Measurements from ENCODE around the gene GUCD1. TPM values are rescaled to one million over a fixed set of nuclear protein-coding genes. Genes with fewer than 3 reads are reported as not detected.

Gene GUCD1
- polyA plus RNA-seq, 3 donors: 67.1 to 85.9 (median 72.5) TPM

- 6% methylated on average over 69 of the region's 72 CpGs for WGBS (ENCODE audit: insufficient coverage)
- Mint-ChIP-seq H3K27ac (peak within 1 kb of the TSS in 6 of 7 donors; percentile 13 to 88 (median 67)), H3K4me3 (peak within 1 kb of the TSS; percentile 88 to 91), H3K4me1 (peaks cover 9% of the 10 kb centered on the region), H3K36me3 (no peaks in the 10 kb centered on the region), H3K9me3 (no peaks in the 10 kb centered on the region), H3K27me3 (ENCODE audit: low read depth in 3 of 3) (peaks cover 0 to 9% (median 2%) of the 10 kb centered on the region in 3 donors)
- Histone ChIP-seq H2AFZ (ENCODE audit: insufficient read depth, low read depth, low read length, poor library complexity, severe bottlenecking) (peak within 1 kb of the TSS; percentile 85), H3K27ac (ENCODE audit: low read depth in 1 of 2, low read length in 2 of 2) (peak within 1 kb of the TSS in 1 of 2 donors; percentile 36), H3K9ac (ENCODE audit: insufficient read depth, low read length, poor library complexity, severe bottlenecking) (peak within 1 kb of the TSS; percentile 80), H3K36me3 (replicated peaks in 1 of 2; ENCODE audit: control insufficient read depth in 1 of 2, insufficient read depth in 2 of 2, low read length in 2 of 2) (no peaks in the 10 kb centered on the region), H4K20me1 (ENCODE audit: insufficient read depth, low read length) (no peaks in the 10 kb centered on the region), H3K4me2 (replicated peaks; ENCODE audit: extremely low read depth, low read length, poor library complexity, severe bottlenecking) (peak within 1 kb of the TSS; percentile 84), H3K4me3 (replicated peaks in 1 of 3; ENCODE audit: low read depth in 2 of 3, low read length in 3 of 3) (peak within 1 kb of the TSS; percentile 42 to 77 (median 42)), H3K27me3 (ENCODE audit: control insufficient read depth in 2 of 2, insufficient read depth in 2 of 2, low read length in 2 of 2) (no peaks in the 10 kb centered on the region), H3K4me1 (ENCODE audit: control insufficient read depth in 1 of 2, insufficient read depth in 2 of 2, low read length in 2 of 2) (peaks cover 8 to 15% of the 10 kb centered on the region in 2 donors), H3K9me3 (replicated peaks in 1 of 2; ENCODE audit: control insufficient read depth in 1 of 2, insufficient read depth in 1 of 2, low read length in 2 of 2) (no peaks in the 10 kb centered on the region), H3K79me2 (ENCODE audit: insufficient read depth, low read length) (no peaks in the 10 kb centered on the region)
- DNase-seq: peak; percentile 47 to 57 (median 47)
- intact Hi-C loops (cut with micrococcal nuclease): no loop called here
- no peak for TF ChIP-seq CTCF (IDR thresholded peaks at IDR 0.05)
These were observed 38.1 kb upstream of the GUCD1 start, which contains the start of gene LRRC75B for GRCh38 chr22:24592851-24593558. LRRC75B (minus strand) TSS chr22:24593073; CDS start chr22:24593039, 34 bp downstream.

GRCh38 chr22:24592058-24592850 is 37.3 kb upstream of the GUCD1 start:
- Histone ChIP-seq H4K20me1 (ENCODE audit: insufficient read depth, low read length) (no peaks in the 10 kb centered on the region), H3K36me3 (replicated peaks in 1 of 2; ENCODE audit: control insufficient read depth in 1 of 2, insufficient read depth in 2 of 2, low read length in 2 of 2) (no peaks in the 10 kb centered on the region), H3K9ac (ENCODE audit: insufficient read depth, low read length, poor library complexity, severe bottlenecking) (peak overlapping the region; percentile 80), H2AFZ (ENCODE audit: insufficient read depth, low read depth, low read length, poor library complexity, severe bottlenecking) (peak overlapping the region; percentile 77), H3K27ac (ENCODE audit: low read depth in 1 of 2, low read length in 2 of 2) (no peak overlapping the region), H3K4me2 (replicated peaks; ENCODE audit: extremely low read depth, low read length, poor library complexity, severe bottlenecking) (peak overlapping the region; percentile 84), H3K27me3 (ENCODE audit: control insufficient read depth in 2 of 2, insufficient read depth in 2 of 2, low read length in 2 of 2) (no peaks in the 10 kb centered on the region), H3K9me3 (replicated peaks in 1 of 2; ENCODE audit: control insufficient read depth in 1 of 2, insufficient read depth in 1 of 2, low read length in 2 of 2) (no peaks in the 10 kb centered on the region), H3K4me1 (ENCODE audit: control insufficient read depth in 1 of 2, insufficient read depth in 2 of 2, low read length in 2 of 2) (peaks cover 8 to 15% of the 10 kb centered on the region in 2 donors), H3K4me3 (replicated peaks in 1 of 3; ENCODE audit: low read depth in 2 of 3, low read length in 3 of 3) (peak overlapping the region; percentile 30 to 77 (median 42)), H3K79me2 (ENCODE audit: insufficient read depth, low read length) (no peaks in the 10 kb centered on the region)
- Mint-ChIP-seq H3K4me3 (peak overlapping the region; percentile 88 to 91), H3K27ac (peak overlapping the region in 5 of 7 donors; percentile 13 to 88 (median 61)), H3K27me3 (ENCODE audit: low read depth in 3 of 3) (peaks cover 0 to 9% (median 2%) of the 10 kb centered on the region in 3 donors), H3K36me3 (no peaks in the 10 kb centered on the region), H3K4me1 (peaks cover 9% of the 10 kb centered on the region), H3K9me3 (no peaks in the 10 kb centered on the region)
- TF ChIP-seq CTCF (IDR thresholded peaks at IDR 0.05): no peak
- intact Hi-C loops (cut with micrococcal nuclease): no loop called here
- no peak for DNase-seq
- 11% methylated on average over 31 of the region's 33 CpGs for WGBS (ENCODE audit: insufficient coverage)

All from CD14-positive monocyte (primary cell).